Amygdala (tissue), 56 donors: Measurements from ENCODE around the gene CD300LF.

Source experiments
- DNase-seq, 56 donors: peaks; one replicate each; lab custom pipeline; 2025; lab: John Stamatoyannopoulos, UW

The CD300LF gene

DNA sequence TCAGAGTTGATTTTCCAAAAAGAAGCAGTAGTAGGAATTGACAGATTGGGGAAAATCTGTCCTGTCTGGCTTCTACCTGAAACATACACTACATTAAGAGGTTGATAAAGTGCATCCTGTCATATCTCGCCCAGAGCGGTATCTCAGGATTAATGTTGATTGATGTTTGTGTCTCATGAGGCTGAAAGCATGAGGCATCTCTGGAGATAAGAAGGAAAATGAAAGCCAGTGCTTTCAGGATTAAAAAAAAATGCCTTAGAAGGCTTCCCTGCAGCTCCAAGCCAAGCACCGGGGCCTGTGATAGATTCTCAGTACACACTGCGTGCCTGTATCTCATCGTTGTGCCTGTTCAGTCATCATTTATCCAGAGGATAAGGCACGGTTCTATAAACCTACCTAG, 62.8 kb downstream of the CD300LF start:
- DNase-seq: no peak

DNA sequence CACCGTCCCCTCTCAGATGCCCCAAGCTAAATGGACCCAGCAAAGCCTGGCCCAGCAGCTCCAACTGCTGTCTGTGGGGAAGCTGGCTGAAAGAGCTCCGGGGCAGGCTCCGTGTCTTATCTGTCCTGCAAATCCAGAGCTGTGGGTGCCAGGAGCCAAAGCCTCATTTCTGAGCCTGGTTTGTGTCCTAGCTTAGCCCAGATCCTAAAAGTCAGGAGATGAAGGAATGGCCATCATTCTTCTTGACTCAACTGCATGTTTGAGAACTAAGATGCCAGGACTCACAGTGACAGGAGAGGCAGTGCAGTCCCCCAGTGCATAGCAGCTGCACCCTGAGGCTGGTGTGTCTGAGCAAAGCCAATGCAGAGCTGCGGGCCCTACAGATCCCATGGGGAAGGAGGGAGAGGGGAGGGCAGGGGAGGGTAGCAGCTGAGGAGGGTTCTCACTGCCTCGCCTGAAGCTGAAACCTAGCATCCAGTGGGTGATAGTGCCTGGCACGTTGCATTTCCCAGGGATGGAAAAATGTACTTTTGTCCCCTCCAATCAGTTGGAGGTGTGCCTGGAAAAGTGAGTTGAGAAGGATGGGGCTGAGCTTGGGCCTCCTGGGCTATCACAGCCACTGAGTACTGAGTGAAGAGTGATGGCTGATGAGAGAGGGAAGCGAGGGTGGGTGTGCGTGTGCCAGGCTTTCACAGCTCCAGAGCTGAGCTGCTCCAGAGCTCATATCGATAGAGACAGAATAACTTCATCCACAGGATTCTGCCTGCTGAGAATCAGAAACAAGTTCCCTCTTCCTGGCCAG, 64.7 kb downstream of the CD300LF start:
- no peak for DNase-seq

DNA sequence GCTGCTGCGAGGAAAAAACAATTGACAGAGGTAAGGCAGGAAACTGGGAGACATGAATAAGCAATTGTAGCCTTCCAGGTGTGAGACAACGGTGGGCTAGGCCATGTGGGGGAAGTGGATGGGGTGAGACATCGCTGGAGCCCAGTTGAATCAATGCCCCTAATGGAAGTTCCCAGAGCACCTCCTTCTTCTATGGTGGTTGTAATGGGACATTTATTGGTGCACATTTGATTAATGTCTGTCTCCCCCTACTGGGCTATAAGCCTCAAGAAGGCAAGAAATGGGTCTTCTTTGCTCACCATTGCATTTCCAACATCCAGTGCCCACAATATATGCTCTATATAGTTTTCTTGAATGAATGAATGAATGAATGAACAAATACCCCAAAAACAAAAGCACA, 66.5 kb downstream of the CD300LF start:
- no peak for DNase-seq

DNA sequence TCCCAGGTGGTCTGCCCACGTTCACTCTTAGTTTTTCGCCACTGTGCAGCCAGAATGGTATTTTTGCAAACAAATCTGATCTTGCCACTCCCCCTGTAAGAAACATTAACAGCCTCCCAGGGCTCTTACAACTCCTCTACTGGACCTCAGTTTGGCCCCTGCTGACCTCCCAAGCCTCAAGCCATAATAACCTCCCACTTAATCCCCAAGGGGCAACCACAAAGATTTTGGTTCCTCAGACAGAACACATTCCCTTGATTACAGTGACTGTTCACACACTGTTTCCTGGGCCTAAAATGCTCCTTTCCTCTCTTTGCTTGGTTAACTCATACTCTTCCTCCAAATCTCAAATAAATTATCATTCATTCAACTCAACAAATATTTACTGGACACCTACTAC, 67.7 kb downstream of the CD300LF start:
- no peak for DNase-seq

DNA sequence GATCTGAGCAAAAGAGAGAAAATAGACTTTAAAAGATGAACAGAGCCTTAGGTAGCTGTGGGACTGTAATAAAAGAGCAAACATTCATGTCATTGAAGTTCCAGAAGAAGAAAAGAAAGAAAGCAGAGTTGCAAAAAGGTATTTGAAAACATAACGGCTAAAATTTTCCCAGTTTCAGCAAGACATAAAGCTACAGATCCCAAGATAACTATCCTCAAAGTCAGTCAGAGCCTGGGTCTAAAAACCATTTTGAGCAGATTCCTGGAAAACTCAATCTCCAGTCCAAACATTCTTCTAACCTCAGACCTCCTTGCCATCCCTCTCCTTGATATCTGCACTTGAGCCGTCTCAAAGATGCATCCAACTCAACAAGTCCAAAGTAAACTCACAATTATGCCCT, 68.3 kb downstream of the CD300LF start:
- no peak for DNase-seq
